HUDEP-2 (cell line): ENCODE results near the gene WDR35.

ENCODE experiments used
- DNase-seq, 76 experiments: peaks; one replicate each; lab custom pipeline; 2025; ENCODE audit not compliant: unreplicated experiment in 76 of 76; lab: John Stamatoyannopoulos, UW

WDR35 gene

GRCh38 chr2:19875280-19875679 lies 114.6 kb downstream of the WDR35 start:
- no peak for DNase-seq

- DNase-seq = no peak
Measured at GRCh38 chr2:19874726-19875125, 115.2 kb downstream of the WDR35 start.

- DNase-seq = no peak
Measured at GRCh38 chr2:19873014-19873413, 116.9 kb downstream of the WDR35 start.

GRCh38 chr2:19872302-19872701 lies 117.6 kb downstream of the WDR35 start:
- no peak for DNase-seq

GRCh38 chr2:19871836-19872235 lies 118.1 kb downstream of the WDR35 start:
- DNase-seq = no peak

- DNase-seq = no peak
Measured at GRCh38 chr2:19870792-19871191, 119.1 kb downstream of the WDR35 start.

GRCh38 chr2:19868701-19869580 lies 121.0 kb downstream of the WDR35 start:
- peak in 52 of 76 experiments; percentile 4 to 74 (median 38) for DNase-seq

- no peak for DNase-seq
Measured at GRCh38 chr2:19868224-19868623, 121.7 kb downstream of the WDR35 start.

- no peak for DNase-seq
Measured at GRCh38 chr2:19866771-19867170, 123.1 kb downstream of the WDR35 start.

- peak in 20 of 76 experiments; percentile 3 to 34 (median 8) for DNase-seq
Measured at GRCh38 chr2:19865151-19865550, 124.8 kb downstream of the WDR35 start.

GRCh38 chr2:19864381-19864780 lies 125.5 kb downstream of the WDR35 start:
- DNase-seq = no peak

- DNase-seq = peak in 56 of 76 experiments; percentile 5 to 71 (median 38)
Measured at GRCh38 chr2:19863303-19864041, 126.4 kb downstream of the WDR35 start.

- DNase-seq = no peak
Measured at GRCh38 chr2:19861813-19862212, 128.1 kb downstream of the WDR35 start.
